Dendritic cell treated with granulocyte-macrophage colony-stimulating factor and Interleukin-4, amounts not matched to agents 40 ng/mL and 50 ng/mL, for 4 days (primary cell): ENCODE data around the gene FBH1.

Experiments used
- H3K27ac Mint-ChIP-seq: one replicate; pipeline ENCODE4 v1.8.0; 2022; ENCODE audit warnings: mild to moderate bottlenecking, mixed read lengths
- H3K27me3 Mint-ChIP-seq: one replicate; pipeline ENCODE4 v1.8.0; 2022; ENCODE audit warnings: mild to moderate bottlenecking, mixed read lengths
- H3K36me3 Mint-ChIP-seq: one replicate; pipeline ENCODE4 v1.8.0; 2022; ENCODE audit warnings: low read depth, mixed read lengths
- H3K4me1 Mint-ChIP-seq: one replicate; pipeline ENCODE4 v1.8.0; 2022; ENCODE audit warnings: low read depth, mixed read lengths
- H3K4me3 Mint-ChIP-seq: one replicate; pipeline ENCODE4 v1.8.0; 2022; ENCODE audit warnings: mild to moderate bottlenecking, moderate library complexity, mixed read lengths
- H3K9me3 Mint-ChIP-seq: one replicate; pipeline ENCODE4 v1.8.0; 2022; ENCODE audit warnings: mixed read lengths
- intact Hi-C: fragments of 100-400 bp; cut with micrococcal nuclease; formaldehyde crosslinking; loops from one replicate; pipeline ENCODE4 v1.15.0; 2022

The FBH1 gene

GRCh38 chr10:5985029-5985428 lies 95.0 kb downstream of the FBH1 start:
- no peaks in the 10 kb centered on the region for H3K9me3 Mint-ChIP-seq
- intact Hi-C loops = no loop called here

More at GRCh38 chr10:5985029-5985428, 95.0 kb downstream of the FBH1 start:
- Mint-ChIP-seq H3K27ac (no peak overlapping the region), H3K4me1 (peaks cover 20% of the 10 kb centered on the region), H3K4me3 (no peak overlapping the region), H3K27me3 (peaks cover 3% of the 10 kb centered on the region), H3K36me3 (no peaks in the 10 kb centered on the region)
